Activated CD8-positive, alpha-beta memory T cell treated with anti-CD3 and anti-CD28 coated beads, Interleukin-2, amount 10 ng/mL, durations not matched to agents 7 days and 5 days (primary cell): ENCODE data around the gene FXYD3. TPM values are rescaled to one million over a fixed set of nuclear protein-coding genes. Genes with fewer than 3 reads are reported as not detected.
A peak's percentile ranks its signal among the peaks of the same experiment; 100 is the strongest.

Experiments
- ATAC-seq: fragments of 150-1000 bp; cut with Tn5 transposase; one replicate; pipeline ENCODE4 v1.10.0; 2021; ENCODE audit warnings: moderate library complexity
- CTCF ChIA-PET: fragments of 350-600 bp; sonication (Branson Sonifier 250); formaldehyde crosslinking; loops from one replicate; lab custom pipeline; 2021; ENCODE audit warnings: antibody characterized with exemption; lab: Charles Lee
- DNase-seq: peaks from one replicate; pipeline ENCODE4 v3.0.0-alpha.2; 2020
- H3K27ac Mint-ChIP-seq: one replicate; pipeline ENCODE4 v1.8.0; 2021; ENCODE audit warnings: mild to moderate bottlenecking, mixed read lengths
- H3K27me3 Mint-ChIP-seq: one replicate; pipeline ENCODE4 v1.8.0; 2021; ENCODE audit warnings: mixed read lengths
- H3K36me3 Mint-ChIP-seq: one replicate; pipeline ENCODE4 v1.8.0; 2021; ENCODE audit warnings: mild to moderate bottlenecking, mixed read lengths
- H3K4me1 Mint-ChIP-seq: one replicate; pipeline ENCODE4 v1.8.0; 2021; ENCODE audit warnings: mixed read lengths
- H3K4me3 Mint-ChIP-seq: one replicate; pipeline ENCODE4 v1.8.0; 2021; ENCODE audit warnings: mild to moderate bottlenecking, moderate library complexity, mixed read lengths
- H3K9me3 Mint-ChIP-seq: one replicate; pipeline ENCODE4 v1.8.0; 2022; ENCODE audit warnings: low read depth, mixed read lengths
- total RNA-seq, 2 experiments: library from RNA; stranded (reverse); gene quantifications; one replicate each; pipeline ENCODE4 v1.2.3, GENCODE V29; 2021

Gene FXYD3
- total RNA-seq, 2 experiments from 2014 or later: not detected

GRCh38 chr19:35136977-35137702 is 21.5 kb downstream of the FXYD3 start:
- CTCF ChIA-PET: interaction anchor here (1.2 to 3.6 kb wide), 7 partner anchors 12 to 93 kb away, joined by 3 to 24 read pairs (median 12); partner anchors contain the start of gene FXYD5
- Mint-ChIP-seq H3K4me1 (peaks cover 20% of the 10 kb centered on the region), H3K4me3 (no peak overlapping the region), H3K27ac (no peak overlapping the region), H3K36me3 (no peaks in the 10 kb centered on the region), H3K27me3 (peaks cover 14% of the 10 kb centered on the region), H3K9me3 (no peaks in the 10 kb centered on the region)
- DNase-seq (no peak), ATAC-seq (no peak)

GRCh38 chr19:35138305-35138892 is 22.8 kb downstream of the FXYD3 start, which contains the start of gene FXYD1:
TSS of gene FXYD1 (plus strand) at chr19:35138824. CDS start at chr19:35140080, 1,256 bp downstream.
- CTCF ChIA-PET: no interaction called here
- Mint-ChIP-seq H3K4me3 (no peak within 1 kb of the TSS), H3K27ac (no peak within 1 kb of the TSS), H3K9me3 (no peaks in the 10 kb centered on the region), H3K27me3 (peaks cover 17% of the 10 kb centered on the region), H3K36me3 (no peaks in the 10 kb centered on the region), H3K4me1 (peaks cover 23% of the 10 kb centered on the region)
- ATAC-seq: no peak
- no peak for DNase-seq

GRCh38 chr19:35140207-35140961 is 24.8 kb downstream of the FXYD3 start:
- no peaks in the 10 kb centered on the region for H3K36me3 Mint-ChIP-seq
- CTCF ChIA-PET: interaction anchor here (1.0 to 7.1 kb wide), 12 partner anchors 10 to 129 kb away, joined by 3 to 90 read pairs (median 10); partner anchors contain the start of genes FXYD5 and USF2
- no peak overlapping the region for H3K27ac Mint-ChIP-seq
- H3K4me1 Mint-ChIP-seq: peaks cover 28% of the 10 kb centered on the region
- ATAC-seq: no peak
- H3K9me3 Mint-ChIP-seq: no peaks in the 10 kb centered on the region
- peaks cover 30% of the 10 kb centered on the region for H3K27me3 Mint-ChIP-seq
- H3K4me3 Mint-ChIP-seq: no peak overlapping the region
- DNase-seq: no peak

- DNase-seq: peak; percentile 96
- Mint-ChIP-seq H3K36me3 (no peaks in the 10 kb centered on the region), H3K9me3 (no peaks in the 10 kb centered on the region), H3K4me1 (peaks cover 25% of the 10 kb centered on the region), H3K27me3 (peaks cover 30% of the 10 kb centered on the region), H3K27ac (peak overlapping the region; percentile 54), H3K4me3 (peak overlapping the region; percentile 72)
- CTCF ChIA-PET: interaction anchor here (0.5 to 7.1 kb wide), 34 partner anchors 9 to 838 kb away, joined by 3 to 90 read pairs (median 4); partner anchors contain the start of genes FXYD5 and USF2
- peak; percentile 91 for ATAC-seq
Observed at GRCh38 chr19:35140962-35141836, 25.6 kb downstream of the FXYD3 start.

GRCh38 chr19:35141837-35142605 is 26.4 kb downstream of the FXYD3 start:
- ATAC-seq (peak; percentile 1), DNase-seq (no peak)
- Mint-ChIP-seq H3K4me1 (peaks cover 25% of the 10 kb centered on the region), H3K36me3 (no peaks in the 10 kb centered on the region), H3K4me3 (peak overlapping the region; percentile 72), H3K9me3 (no peaks in the 10 kb centered on the region), H3K27ac (no peak overlapping the region), H3K27me3 (peaks cover 29% of the 10 kb centered on the region)
- CTCF ChIA-PET: interaction anchor here (0.5 to 7.1 kb wide), 34 partner anchors 8 to 838 kb away, joined by 3 to 90 read pairs (median 4); partner anchors contain the start of genes FXYD5 and USF2

- DNase-seq (peak; percentile 76), ATAC-seq (peak; percentile 24)
- Mint-ChIP-seq H3K27me3 (peaks cover 24% of the 10 kb centered on the region), H3K9me3 (no peaks in the 10 kb centered on the region), H3K27ac (no peak overlapping the region), H3K36me3 (no peaks in the 10 kb centered on the region), H3K4me3 (no peak overlapping the region), H3K4me1 (peaks cover 25% of the 10 kb centered on the region)
- CTCF ChIA-PET: interaction anchor here (0.6 to 7.1 kb wide), 24 partner anchors 11 to 153 kb away, joined by 3 to 90 read pairs (median 5); partner anchors contain the start of genes FXYD5 and USF2
Observed at GRCh38 chr19:35142606-35143230, 27.1 kb downstream of the FXYD3 start.

GRCh38 chr19:35143231-35143715 is 27.6 kb downstream of the FXYD3 start, which contains the start of gene FXYD7:
TSS of gene FXYD7 (plus strand) at chr19:35143255. CDS start at chr19:35143334, 79 bp downstream.
- CTCF ChIA-PET: interaction anchor here (0.6 to 7.1 kb wide), 9 partner anchors 8 to 122 kb away, joined by 3 to 90 read pairs (median 5); partner anchors contain the start of genes FXYD5 and LGI4
- Mint-ChIP-seq H3K27ac (no peak within 1 kb of the TSS), H3K4me1 (peaks cover 25% of the 10 kb centered on the region), H3K4me3 (no peak within 1 kb of the TSS), H3K36me3 (no peaks in the 10 kb centered on the region), H3K9me3 (no peaks in the 10 kb centered on the region), H3K27me3 (peaks cover 24% of the 10 kb centered on the region)
- ATAC-seq: no peak
- DNase-seq: no peak

GRCh38 chr19:35143818-35144217 is 28.2 kb downstream of the FXYD3 start:
- Mint-ChIP-seq H3K27me3 (peaks cover 24% of the 10 kb centered on the region), H3K4me1 (peaks cover 25% of the 10 kb centered on the region), H3K36me3 (no peaks in the 10 kb centered on the region), H3K9me3 (no peaks in the 10 kb centered on the region), H3K27ac (no peak overlapping the region), H3K4me3 (no peak overlapping the region)
- no peak for DNase-seq
- ATAC-seq: no peak
- CTCF ChIA-PET: interaction anchor here (0.7 to 7.1 kb wide), 6 partner anchors 9 to 99 kb away, joined by 3 to 90 read pairs (median 4); partner anchors contain the start of genes FXYD5 and LGI4

- Mint-ChIP-seq H3K4me1 (peaks cover 25% of the 10 kb centered on the region), H3K9me3 (no peaks in the 10 kb centered on the region), H3K4me3 (no peak overlapping the region), H3K27ac (no peak overlapping the region), H3K36me3 (no peaks in the 10 kb centered on the region), H3K27me3 (peaks cover 24% of the 10 kb centered on the region)
- DNase-seq: no peak
- CTCF ChIA-PET: interaction anchor here (0.9 to 7.1 kb wide), 4 partner anchors 9 to 98 kb away, joined by 3 to 90 read pairs (median 5); partner anchors contain the start of genes FXYD5 and LGI4
- ATAC-seq: no peak
Observed at GRCh38 chr19:35144259-35144599, 28.6 kb downstream of the FXYD3 start.

GRCh38 chr19:35144600-35145436 is 29.2 kb downstream of the FXYD3 start:
- CTCF ChIA-PET: interaction anchor here (1.2 to 7.1 kb wide), 3 partner anchors 8 to 71 kb away, joined by 3 to 90 read pairs (median 6); partner anchors contain the start of genes FXYD5 and LGI4
- Mint-ChIP-seq H3K27me3 (peaks cover 24% of the 10 kb centered on the region), H3K4me1 (peaks cover 25% of the 10 kb centered on the region), H3K36me3 (no peaks in the 10 kb centered on the region), H3K4me3 (no peak overlapping the region), H3K9me3 (no peaks in the 10 kb centered on the region), H3K27ac (no peak overlapping the region)
- ATAC-seq (no peak), DNase-seq (no peak)
